RWPE2 (cell line): ENCODE results near the gene CFAP210.
"Not testable (repeated sequence)": the region's sequence is repeated elsewhere in the genome, so short reads cannot be mapped to it uniquely, and the experiment has no call there.

ENCODE experiments used
- ATAC-seq: fragments of 200-7000 bp; cut with Tn5 transposase; 3 replicates; pipeline ENCODE4 v1.9.1; 2021; ENCODE audit warnings: low read depth
- DNase-seq: peaks from one replicate; pipeline ENCODE4 v3.0.0-alpha.2; 2020; ENCODE audit warnings: low spot score
- H3K27ac ChIP-seq: fragments of 450-650 bp; 2 replicates; pipeline ENCODE4 v1.5.1; 2017; ENCODE audit warnings: mild to moderate bottlenecking; ENCODE audit not compliant: poor library complexity, severe bottlenecking
- H3K27me3 ChIP-seq: fragments of 250-450 bp; sonication (Bioruptor Pico); 2 replicates; pipeline ENCODE4 v1.5.1; 2021; ENCODE audit warnings: mild to moderate bottlenecking, moderate library complexity; ENCODE audit not compliant: insufficient read depth, poor library complexity, severe bottlenecking
- H3K36me3 ChIP-seq: fragments of 250-450 bp; sonication (Bioruptor Pico); 2 replicates; pipeline ENCODE4 v1.5.1; 2020; ENCODE audit warnings: low read depth, mild to moderate bottlenecking, moderate library complexity
- H3K4me1 ChIP-seq: fragments of 250-450 bp; sonication (Bioruptor Pico); 2 replicates; pipeline ENCODE4 v1.5.1; 2021; ENCODE audit warnings: mild to moderate bottlenecking, moderate library complexity; ENCODE audit not compliant: insufficient read depth, poor library complexity, severe bottlenecking
- H3K4me3 ChIP-seq: fragments of 250-450 bp; sonication (Bioruptor Pico); 2 replicates; pipeline ENCODE4 v1.5.1; 2021; ENCODE audit warnings: mild to moderate bottlenecking, moderate library complexity; ENCODE audit not compliant: severe bottlenecking
- H3K9me3 ChIP-seq: fragments of 250-450 bp; sonication (Bioruptor Pico); 2 replicates; pipeline ENCODE4 v1.5.1; 2021; ENCODE audit warnings: mild to moderate bottlenecking, moderate library complexity; ENCODE audit not compliant: severe bottlenecking
- TF ChIP-seq, protein P1 (sequence below): fragments of 450-650 bp; IDR thresholded peaks from one replicate; pipeline ENCODE4 v1.5.1; 2017; ENCODE audit warnings: mild to moderate bottlenecking, moderate library complexity; ENCODE audit not compliant: poor library complexity, severe bottlenecking

CFAP210 gene

DNA sequence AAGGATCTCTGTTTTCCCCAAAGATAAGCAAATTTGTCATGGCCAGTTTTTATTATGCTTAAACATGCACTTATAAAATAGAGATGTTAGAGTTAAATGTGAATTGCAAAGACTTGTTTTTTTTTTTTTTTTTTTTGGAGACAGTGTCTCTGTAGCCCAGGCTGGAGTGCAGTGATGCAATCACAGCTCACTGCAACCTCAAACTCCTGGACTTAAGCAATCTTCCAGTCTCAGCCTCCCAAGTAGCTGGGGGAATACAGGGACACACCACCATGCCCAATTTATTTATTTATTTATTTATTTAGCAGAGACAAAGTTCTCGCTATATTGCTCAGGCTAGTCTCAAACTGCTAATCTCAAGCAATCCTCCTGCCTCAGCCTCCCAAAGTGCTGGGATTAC, 15.1 kb upstream of the CFAP210 start:
- H3K27me3 ChIP-seq: no peaks in the 10 kb centered on the region
- no peak overlapping the region for H3K27ac ChIP-seq
- no peak overlapping the region for H3K4me3 ChIP-seq
- H3K36me3 ChIP-seq: no peaks in the 10 kb centered on the region
- ATAC-seq (no peak), DNase-seq (no peak)
- no peaks in the 10 kb centered on the region for H3K9me3 ChIP-seq
- H3K4me1 ChIP-seq: no peaks in the 10 kb centered on the region
- TF ChIP-seq, protein P1, sequence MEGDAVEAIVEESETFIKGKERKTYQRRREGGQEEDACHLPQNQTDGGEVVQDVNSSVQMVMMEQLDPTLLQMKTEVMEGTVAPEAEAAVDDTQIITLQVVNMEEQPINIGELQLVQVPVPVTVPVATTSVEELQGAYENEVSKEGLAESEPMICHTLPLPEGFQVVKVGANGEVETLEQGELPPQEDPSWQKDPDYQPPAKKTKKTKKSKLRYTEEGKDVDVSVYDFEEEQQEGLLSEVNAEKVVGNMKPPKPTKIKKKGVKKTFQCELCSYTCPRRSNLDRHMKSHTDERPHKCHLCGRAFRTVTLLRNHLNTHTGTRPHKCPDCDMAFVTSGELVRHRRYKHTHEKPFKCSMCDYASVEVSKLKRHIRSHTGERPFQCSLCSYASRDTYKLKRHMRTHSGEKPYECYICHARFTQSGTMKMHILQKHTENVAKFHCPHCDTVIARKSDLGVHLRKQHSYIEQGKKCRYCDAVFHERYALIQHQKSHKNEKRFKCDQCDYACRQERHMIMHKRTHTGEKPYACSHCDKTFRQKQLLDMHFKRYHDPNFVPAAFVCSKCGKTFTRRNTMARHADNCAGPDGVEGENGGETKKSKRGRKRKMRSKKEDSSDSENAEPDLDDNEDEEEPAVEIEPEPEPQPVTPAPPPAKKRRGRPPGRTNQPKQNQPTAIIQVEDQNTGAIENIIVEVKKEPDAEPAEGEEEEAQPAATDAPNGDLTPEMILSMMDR: no peak

DNA sequence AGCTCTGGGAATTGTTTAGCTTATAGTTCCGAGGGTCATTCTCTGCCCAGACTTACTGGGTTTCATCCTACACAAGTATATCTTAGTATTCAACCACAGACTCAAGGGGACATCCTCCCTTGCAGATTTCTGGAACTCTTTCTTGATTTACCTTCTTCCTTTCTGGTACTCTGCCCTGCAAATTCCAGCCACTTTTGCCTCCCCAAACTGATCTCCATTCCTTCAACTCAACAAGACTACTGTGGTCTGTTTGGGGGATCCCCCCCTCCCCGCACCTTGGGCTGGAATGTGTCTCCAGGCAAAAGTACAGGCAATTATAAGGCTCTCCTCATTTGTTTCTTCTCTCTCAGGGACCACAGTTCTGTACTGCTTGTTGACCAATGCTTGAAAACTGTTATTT, 13.4 kb upstream of the CFAP210 start:
- no peak overlapping the region for H3K27ac ChIP-seq
- DNase-seq (no peak), ATAC-seq (no peak)
- no peaks in the 10 kb centered on the region for H3K4me1 ChIP-seq
- H3K36me3 ChIP-seq: no peaks in the 10 kb centered on the region
- TF ChIP-seq, protein P1: no peak
- H3K27me3 ChIP-seq: no peaks in the 10 kb centered on the region
- H3K9me3 ChIP-seq: no peaks in the 10 kb centered on the region
- H3K4me3 ChIP-seq: no peak overlapping the region

DNA sequence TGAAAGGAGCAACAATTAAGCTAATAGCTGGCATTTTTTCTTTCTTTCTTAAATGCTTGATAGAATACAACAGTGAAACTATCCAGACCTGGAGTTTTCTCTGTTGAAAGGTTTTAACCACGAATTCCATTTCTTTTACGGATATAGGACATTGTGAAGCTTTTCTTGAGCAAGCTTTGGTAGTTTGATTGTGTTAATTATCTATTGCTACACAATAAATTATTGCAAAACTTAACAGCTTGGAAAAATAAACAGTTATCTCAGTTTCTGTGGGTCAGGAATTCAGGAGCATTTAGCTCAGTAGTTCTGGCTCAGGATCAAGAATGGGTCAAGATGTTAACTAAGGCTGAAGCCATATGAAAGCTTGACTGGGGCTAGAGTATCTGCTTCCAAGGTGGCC, 11.7 kb upstream of the CFAP210 start:
- TF ChIP-seq, protein P1: no peak
- no peak for ATAC-seq

DNA sequence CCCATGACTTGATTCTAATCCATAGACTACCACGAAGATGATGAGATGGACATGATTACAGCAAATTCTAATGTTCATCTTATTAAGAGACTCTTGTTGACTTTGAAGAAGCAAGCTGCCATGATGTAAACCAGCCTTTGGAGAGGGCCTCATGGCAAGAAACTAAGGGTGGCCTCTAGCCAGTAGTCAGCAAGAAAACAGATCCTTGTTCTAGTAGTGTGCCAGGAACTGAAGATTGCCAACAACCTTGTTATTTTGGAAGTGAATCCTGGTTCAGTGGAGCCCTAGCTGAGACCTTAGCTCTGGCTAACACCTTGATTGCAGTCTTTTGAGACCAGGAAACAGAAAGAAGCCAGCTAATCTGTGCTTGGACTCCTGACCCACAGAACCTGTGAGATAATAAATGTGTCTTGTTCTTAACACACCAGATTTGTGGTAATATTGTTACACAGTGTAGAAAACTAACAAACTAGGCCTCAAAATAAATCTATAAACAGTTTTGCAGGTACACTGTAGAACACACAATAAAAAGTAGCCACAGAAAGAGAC, 10.0 kb upstream of the CFAP210 start:
- DNase-seq (no peak), ATAC-seq (no peak)
- Histone ChIP-seq H3K9me3 (no peaks in the 10 kb centered on the region), H3K4me1 (no peaks in the 10 kb centered on the region), H3K4me3 (no peak overlapping the region), H3K27ac (no peak overlapping the region), H3K36me3 (peaks cover 12% of the 10 kb centered on the region), H3K27me3 (no peaks in the 10 kb centered on the region)
- TF ChIP-seq, protein P1: no peak

More for the DNA sequence above, 11.7 kb upstream of the CFAP210 start:
- Histone ChIP-seq H3K27me3 (no peaks in the 10 kb centered on the region), H3K4me3 (no peak overlapping the region), H3K4me1 (no peaks in the 10 kb centered on the region), H3K9me3 (no peaks in the 10 kb centered on the region), H3K36me3 (peaks cover 4% of the 10 kb centered on the region), H3K27ac (no peak overlapping the region)
- no peak for DNase-seq

DNA sequence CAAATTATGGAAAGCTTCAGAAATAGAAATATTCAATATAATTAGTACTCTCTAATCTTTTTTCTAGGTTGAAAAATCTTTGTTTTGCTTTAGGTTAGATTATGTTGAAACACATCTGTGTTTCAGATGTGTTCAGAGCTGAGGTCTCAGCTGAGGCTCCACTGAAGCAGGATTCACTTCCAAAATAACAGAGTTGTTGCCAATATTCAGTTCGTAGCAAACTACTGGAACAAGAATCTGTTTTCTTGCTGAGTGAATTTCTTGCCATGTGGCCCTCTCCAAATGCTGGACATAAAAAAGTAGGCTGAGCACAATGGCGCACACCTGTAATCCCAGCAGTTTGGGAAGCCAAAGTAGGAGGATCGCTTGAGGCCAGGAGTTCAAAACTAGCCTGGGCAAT, 8.8 kb upstream of the CFAP210 start:
- Histone ChIP-seq H3K36me3 (peaks cover 23% of the 10 kb centered on the region), H3K9me3 (no peaks in the 10 kb centered on the region), H3K4me3 (no peak overlapping the region), H3K27ac (no peak overlapping the region), H3K27me3 (no peaks in the 10 kb centered on the region), H3K4me1 (no peaks in the 10 kb centered on the region)
- ATAC-seq (no peak), DNase-seq (no peak)
- TF ChIP-seq, protein P1: no peak

DNA sequence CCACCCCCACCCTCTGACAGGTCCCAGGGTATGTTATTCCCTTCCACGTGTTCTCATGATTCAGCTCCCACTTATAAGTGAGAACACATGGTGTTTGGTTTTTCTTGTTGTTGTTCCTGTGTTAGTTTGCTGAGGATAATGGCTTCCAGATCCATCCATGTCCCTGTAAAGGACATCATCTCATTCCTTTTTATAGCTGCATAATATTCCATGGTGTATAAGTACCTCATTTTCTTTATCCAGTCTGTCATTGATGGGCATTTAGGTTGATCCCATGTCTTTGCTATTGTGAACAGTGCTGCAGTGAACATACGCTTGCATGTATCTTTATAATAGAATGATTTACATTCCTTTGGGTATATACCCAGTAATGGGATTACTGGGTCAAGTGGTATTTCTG, 5.0 kb upstream of the CFAP210 start:
- not testable (repeated sequence) for DNase-seq, H3K9me3 ChIP-seq, H3K27ac ChIP-seq, H3K27me3 ChIP-seq, H3K4me3 ChIP-seq, ATAC-seq, H3K4me1 ChIP-seq
- peaks cover 38% of the 10 kb centered on the region for H3K36me3 ChIP-seq
